ENCODE results near the gene DYNC1LI1.
A peak's percentile ranks its signal among the peaks of the same experiment; 100 is the strongest.
"Not testable (repeated sequence)": the region's sequence is repeated elsewhere in the genome, so short reads cannot be mapped to it uniquely, and the experiment has no call there.

Gene DYNC1LI1

GRCh38 chr3:32540899-32541298 lies 29.8 kb downstream of the DYNC1LI1 start:
- DNase-seq: no peak

- DNase-seq: no peak
These were observed 38.2 kb downstream of the DYNC1LI1 start for GRCh38 chr3:32532434-32532833.

- no peak for DNase-seq
These were observed 39.5 kb downstream of the DYNC1LI1 start for GRCh38 chr3:32531010-32531647.

- DNase-seq: no peak
These were observed 44.9 kb downstream of the DYNC1LI1 start for GRCh38 chr3:32525720-32526119.

GRCh38 chr3:32522682-32523081 lies 48.0 kb downstream of the DYNC1LI1 start:
- DNase-seq: no peak

- DNase-seq: not testable (repeated sequence)
These were observed 51.7 kb downstream of the DYNC1LI1 start for GRCh38 chr3:32518921-32519320.

- DNase-seq: not testable (repeated sequence)
These were observed 53.9 kb downstream of the DYNC1LI1 start for GRCh38 chr3:32516751-32517150.

GRCh38 chr3:32511005-32511404 lies 59.7 kb downstream of the DYNC1LI1 start:
- DNase-seq: no peak

- peak in 48 of 58 donors; percentile 2 to 75 (median 40) for DNase-seq
These were observed 60.5 kb downstream of the DYNC1LI1 start for GRCh38 chr3:32510075-32510724.

- DNase-seq: no peak
These were observed 61.9 kb downstream of the DYNC1LI1 start for GRCh38 chr3:32508711-32509110.

GRCh38 chr3:32506466-32506865 lies 64.2 kb downstream of the DYNC1LI1 start:
- DNase-seq: no peak

- no peak for DNase-seq
These were observed 67.7 kb downstream of the DYNC1LI1 start for GRCh38 chr3:32502946-32503286.

- peak; percentile 10 to 90 (median 79) for DNase-seq
These were observed 68.3 kb downstream of the DYNC1LI1 start, which contains the start of gene CMTM6 for GRCh38 chr3:32502118-32502945. CMTM6 (minus strand) TSS chr3:32502852; CDS start chr3:32502745, 107 bp downstream.

GRCh38 chr3:32501783-32502117 lies 68.9 kb downstream of the DYNC1LI1 start:
- DNase-seq: no peak

GRCh38 chr3:32500880-32501782 lies 69.5 kb downstream of the DYNC1LI1 start:
- DNase-seq: no peak

- DNase-seq: no peak
These were observed 70.4 kb downstream of the DYNC1LI1 start for GRCh38 chr3:32500231-32500630.

- DNase-seq: no peak
These were observed 71.1 kb downstream of the DYNC1LI1 start for GRCh38 chr3:32499585-32499984.

GRCh38 chr3:32498992-32499391 lies 71.7 kb downstream of the DYNC1LI1 start:
- DNase-seq: no peak

GRCh38 chr3:32498252-32498651 lies 72.4 kb downstream of the DYNC1LI1 start:
- DNase-seq: no peak

GRCh38 chr3:32495609-32496008 lies 75.0 kb downstream of the DYNC1LI1 start:
- no peak for DNase-seq

GRCh38 chr3:32495085-32495484 lies 75.6 kb downstream of the DYNC1LI1 start:
- no peak for DNase-seq
